Measurements from ENCODE around the gene TBC1D22A.
A peak's percentile ranks its signal among the peaks of the same experiment; 100 is the strongest.
"Not testable (repeated sequence)": the region's sequence is repeated elsewhere in the genome, so short reads cannot be mapped to it uniquely, and the experiment has no call there.

The TBC1D22A gene

GRCh38 chr22:46815559-46815895 is 53.1 kb downstream of the TBC1D22A start:
- DNase-seq: no peak

GRCh38 chr22:46815896-46816731 is 53.7 kb downstream of the TBC1D22A start:
- DNase-seq: peak in 1 of 2 donors; percentile 12

- not testable (repeated sequence) for DNase-seq
These were observed 54.9 kb downstream of the TBC1D22A start for GRCh38 chr22:46817390-46817789.

- no peak for DNase-seq
These were observed 60.8 kb downstream of the TBC1D22A start for GRCh38 chr22:46823248-46823647.

DNA sequence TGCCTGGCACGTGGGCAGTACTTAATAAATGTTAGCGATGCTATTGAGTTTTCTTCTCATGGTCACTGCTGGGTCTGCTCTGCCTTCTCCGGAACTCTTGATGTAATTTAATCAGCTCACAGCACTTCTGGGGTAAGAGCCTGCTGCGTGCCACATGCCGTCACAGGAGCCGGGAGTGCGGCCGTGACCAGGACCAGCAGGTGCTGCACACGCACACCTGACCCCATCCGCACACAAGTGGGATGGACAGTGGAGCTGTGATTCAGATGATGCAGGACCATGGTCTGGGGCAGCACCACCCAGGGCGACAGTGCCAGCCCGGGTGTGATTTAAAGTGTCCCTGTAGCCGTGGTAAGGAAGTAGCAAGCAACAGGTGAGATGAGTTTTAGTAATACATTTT is 61.2 kb downstream of the TBC1D22A start:
- DNase-seq: no peak

DNA sequence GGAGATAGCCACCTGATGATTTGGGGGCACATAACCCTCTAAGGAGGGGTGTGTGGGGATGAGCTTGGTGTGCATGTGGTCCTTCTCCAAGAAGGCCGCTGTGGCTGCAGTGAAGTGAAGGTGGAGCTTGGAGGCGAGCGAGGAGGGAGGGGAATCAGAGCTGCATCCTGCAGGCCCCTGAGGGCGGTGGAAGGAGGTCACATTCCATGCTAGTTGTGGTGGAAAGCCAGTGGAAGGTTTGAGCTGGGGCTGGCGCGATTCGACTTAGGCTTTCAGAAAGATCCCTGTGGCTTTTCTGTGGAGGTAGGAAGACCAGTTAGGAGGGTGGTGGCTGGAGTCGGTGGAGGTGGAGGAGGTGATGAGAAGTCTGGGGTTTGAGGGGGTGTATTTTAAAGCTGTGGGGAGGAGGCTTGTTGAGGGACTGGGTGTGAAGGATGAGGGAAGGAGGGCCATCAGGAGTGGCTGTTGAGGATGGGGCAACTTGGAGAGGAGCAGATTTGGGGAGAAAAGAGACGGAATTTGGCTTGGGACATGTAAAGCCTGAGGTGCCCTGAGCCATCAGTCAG is 62.0 kb downstream of the TBC1D22A start:
- no peak for DNase-seq

DNA sequence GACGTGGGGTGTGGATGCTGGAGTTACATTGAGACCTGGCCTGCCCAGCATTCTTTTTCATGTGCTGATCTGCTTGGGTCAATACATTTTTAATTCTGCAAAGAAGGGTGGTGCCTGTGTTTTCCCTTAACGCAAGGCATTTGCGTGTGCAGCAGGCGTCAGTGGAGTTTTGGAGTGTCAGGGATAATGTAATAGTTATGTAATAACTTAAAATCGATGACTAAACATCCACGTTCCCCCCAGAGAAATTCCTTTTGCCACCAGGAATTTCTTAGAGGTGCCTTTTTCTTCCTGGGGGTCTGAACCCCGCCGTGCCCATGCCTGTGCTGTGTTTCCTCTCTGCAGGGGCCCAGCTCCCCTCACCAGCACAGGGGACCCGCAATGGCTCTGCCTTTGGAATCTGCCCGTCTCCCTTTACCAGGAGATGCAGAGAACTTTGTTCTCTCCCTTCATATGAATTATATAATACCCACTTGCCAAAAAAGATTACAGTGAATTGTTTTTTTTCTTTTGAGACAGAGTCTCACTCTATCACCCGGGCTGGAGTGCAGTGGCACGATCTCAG is 62.6 kb downstream of the TBC1D22A start:
- DNase-seq: no peak

- DNase-seq: no peak
These were observed 64.1 kb downstream of the TBC1D22A start for GRCh38 chr22:46826438-46827135.

DNA sequence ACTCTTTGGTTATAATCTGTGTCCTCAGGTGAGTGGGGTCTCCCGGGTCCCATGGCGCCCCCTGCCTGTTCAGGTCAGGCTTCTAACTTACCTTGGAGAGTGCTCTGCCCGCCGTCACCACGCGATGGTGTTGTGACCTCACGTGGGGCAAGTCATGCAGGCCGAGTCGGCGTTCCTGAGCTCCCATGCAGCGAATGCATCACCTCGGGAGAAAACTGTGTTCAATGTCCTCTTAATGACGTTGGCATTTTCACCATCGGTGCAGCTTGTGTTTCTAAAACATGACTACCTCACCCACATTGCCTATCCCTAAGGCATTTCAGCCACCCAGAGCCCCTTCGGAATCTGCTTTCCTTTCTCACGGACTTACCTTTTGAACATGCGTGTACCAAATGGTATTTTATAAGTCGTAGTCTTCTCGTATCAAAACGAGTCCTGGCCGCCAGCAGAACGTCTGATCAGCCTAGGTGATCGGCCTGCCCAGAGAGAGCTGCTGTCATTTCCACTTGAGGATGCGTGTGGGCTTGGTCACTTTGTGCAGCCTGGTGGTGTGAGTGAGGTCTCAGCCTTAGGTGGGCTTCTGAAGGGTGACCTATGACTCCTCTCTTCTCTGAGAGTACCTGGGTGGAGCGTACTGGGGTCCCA is 64.8 kb downstream of the TBC1D22A start:
- DNase-seq: no peak

GRCh38 chr22:46827781-46828180 is 65.3 kb downstream of the TBC1D22A start:
- no peak for DNase-seq

GRCh38 chr22:46828323-46828900 is 66.0 kb downstream of the TBC1D22A start:
- no peak for DNase-seq

- no peak for DNase-seq
These were observed 66.9 kb downstream of the TBC1D22A start for GRCh38 chr22:46829117-46829891.

GRCh38 chr22:46829941-46830715 is 67.7 kb downstream of the TBC1D22A start:
- no peak for DNase-seq

DNA sequence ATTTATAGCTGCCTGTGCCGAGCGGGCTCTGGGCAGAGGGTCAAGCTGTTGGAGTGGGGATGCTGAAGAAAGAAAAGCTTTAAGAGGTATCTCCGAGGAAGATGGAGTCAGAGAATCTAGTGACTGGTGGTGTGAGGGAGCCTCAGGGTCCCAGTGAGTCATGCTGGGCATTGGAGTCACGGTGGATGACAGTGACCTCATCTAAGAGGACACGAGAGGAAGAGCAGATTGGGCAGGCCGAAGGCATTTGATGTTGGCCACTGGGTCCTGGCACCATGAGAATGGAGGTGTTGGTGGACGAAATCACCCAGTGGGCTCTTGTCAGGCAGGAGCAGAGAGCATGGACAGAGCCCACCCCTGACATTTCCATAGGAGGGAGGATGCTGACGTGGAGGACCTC is 68.4 kb downstream of the TBC1D22A start:
- DNase-seq: no peak

- DNase-seq: no peak
These were observed 70.8 kb downstream of the TBC1D22A start for GRCh38 chr22:46833228-46833627.

GRCh38 chr22:46834021-46834737 is 71.7 kb downstream of the TBC1D22A start:
- no peak for DNase-seq

DNA sequence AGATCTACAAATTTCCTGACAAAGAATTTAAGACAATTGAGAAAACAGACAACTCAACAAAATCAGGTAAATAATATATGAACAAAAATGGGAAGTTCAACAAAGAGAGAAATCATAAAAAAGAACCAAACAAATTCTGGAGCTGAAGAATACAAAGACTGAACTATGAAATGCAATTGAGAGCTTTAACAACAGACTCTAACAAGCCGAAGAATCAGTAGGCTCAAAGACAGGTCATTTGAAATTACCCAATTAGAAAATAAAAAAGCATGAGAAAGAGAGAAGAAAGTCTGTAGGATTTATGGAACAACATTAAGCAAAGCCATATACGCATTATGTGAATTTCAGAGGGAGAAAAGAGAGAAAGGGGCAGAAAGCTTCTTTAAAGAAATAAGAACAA is 72.8 kb downstream of the TBC1D22A start:
- DNase-seq: no peak

DNA sequence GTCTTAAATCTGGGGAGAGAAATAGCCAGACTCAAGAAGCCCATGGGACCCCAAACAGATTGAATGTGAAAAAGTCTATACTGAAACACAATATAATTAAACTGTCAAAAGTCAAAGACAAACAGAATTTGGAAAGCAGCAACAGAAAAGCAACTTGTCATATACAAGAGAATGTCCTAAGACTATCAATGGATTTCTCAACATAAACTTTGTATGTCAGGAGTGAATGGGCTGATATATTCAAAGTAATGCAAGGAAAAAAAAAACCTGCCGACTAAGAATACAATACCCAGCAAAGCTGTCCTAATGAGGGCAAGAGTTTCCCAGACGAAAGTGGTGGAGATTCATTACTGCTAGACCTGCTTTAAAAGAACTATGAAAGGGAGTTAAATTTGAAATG is 73.2 kb downstream of the TBC1D22A start:
- DNase-seq: no peak

GRCh38 chr22:46841522-46841921 is 79.1 kb downstream of the TBC1D22A start:
- DNase-seq: no peak

DNA sequence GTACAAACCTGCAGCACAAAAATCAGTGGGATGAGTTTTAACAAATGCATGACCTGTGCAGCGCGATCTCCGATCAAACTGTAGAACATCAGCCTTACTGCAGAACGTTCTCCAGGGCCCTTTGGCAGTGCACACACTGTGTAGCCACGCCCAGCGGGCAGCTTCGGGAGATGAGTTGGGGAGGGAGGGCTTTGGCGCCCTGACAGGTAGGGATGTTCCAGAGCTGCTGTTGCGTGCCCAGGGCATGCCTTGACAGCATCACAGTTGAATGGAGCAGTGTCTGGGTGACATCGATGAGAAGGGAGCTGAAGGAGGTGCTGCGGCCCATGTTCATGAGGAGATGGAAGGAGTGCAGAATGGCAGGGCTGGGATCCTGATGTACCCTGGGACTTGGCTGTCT is 80.2 kb downstream of the TBC1D22A start:
- no peak for DNase-seq

Measured in hippocampal formation (tissue), 2 donors.